ENCODE results near the gene IRAK2.

DNA sequence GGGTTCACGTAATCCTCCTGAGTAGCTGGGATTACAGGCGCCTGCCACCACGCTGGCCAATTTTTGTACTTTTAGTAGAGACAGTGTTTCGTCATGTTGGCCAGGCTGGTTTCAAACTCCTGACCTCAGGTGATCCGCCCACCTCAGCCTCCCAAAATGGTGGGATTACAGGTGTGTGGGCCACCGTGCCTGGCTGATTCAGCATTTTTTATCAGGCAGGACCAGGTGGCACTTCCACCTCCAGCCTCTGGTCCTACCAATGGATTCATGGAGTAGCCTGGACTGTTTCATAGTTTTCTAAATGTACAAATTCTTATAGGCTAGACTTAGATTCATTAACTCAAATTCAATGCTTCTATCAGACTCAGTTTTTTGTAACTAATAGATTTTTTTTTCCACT is 13.7 kb upstream of the IRAK2 start:
- TF ChIP-seq CTCF (IDR thresholded peaks at IDR 0.05) (no peak), POLR2A (IDR thresholded peaks at IDR 0.05) (no peak)

Measured in uterus (tissue), 2 donors.